Measurements from ENCODE around the gene CLIP1.
"Not testable (repeated sequence)": the region's sequence is repeated elsewhere in the genome, so short reads cannot be mapped to it uniquely, and the experiment has no call there.

The CLIP1 gene

DNA sequence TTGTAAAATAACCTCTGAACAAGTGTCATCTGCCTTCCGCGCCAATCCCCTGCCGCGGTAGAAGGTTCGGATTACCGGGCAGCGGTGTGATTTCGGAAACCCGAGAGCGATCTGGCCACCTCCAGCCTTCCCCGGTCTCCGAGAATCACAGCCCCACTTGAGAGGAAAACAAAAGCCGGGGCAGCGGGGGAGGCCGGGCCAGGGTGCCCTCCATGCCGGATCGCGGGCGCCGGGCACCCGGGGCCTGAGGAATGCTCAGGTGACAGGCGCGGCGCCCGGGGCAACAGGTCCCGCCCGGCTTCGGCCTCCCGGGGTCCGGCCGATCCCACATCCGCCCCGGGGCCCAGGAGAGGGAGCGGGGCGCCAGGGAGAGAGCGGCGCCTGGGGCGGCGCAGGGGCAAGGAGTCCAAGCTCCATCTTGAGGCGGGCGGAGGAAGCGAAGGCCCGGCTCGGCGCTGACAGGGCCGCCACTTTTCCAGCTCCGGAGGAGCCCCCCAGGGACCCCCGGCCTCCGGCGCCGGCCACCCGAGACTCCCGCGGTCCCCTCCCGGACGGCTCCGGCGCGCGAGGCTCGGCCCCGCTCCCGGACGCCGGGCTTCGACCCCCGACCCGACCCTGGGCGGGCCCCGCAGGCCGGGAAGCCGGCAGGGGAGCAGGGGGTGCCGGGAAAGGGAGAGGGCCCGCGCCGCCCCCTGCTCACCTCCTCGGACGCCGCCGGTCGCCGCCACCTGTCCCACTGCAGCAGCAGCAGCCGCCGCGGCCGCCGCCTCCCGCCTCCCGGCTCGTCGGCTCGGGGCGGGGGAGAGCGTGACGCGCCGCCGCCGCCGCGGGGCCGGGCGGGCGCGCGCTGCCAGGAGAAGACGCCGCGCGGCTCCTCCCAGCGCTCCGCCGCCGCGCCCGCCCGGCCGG lies at the start of gene CLIP1:
Gene CLIP1 (minus strand): TSS at position 849 of the 909 bp plus-strand sequence. CDS start 42,217 bp downstream, outside the sequence.
- peak; percentile 47 for DNase-seq

DNA sequence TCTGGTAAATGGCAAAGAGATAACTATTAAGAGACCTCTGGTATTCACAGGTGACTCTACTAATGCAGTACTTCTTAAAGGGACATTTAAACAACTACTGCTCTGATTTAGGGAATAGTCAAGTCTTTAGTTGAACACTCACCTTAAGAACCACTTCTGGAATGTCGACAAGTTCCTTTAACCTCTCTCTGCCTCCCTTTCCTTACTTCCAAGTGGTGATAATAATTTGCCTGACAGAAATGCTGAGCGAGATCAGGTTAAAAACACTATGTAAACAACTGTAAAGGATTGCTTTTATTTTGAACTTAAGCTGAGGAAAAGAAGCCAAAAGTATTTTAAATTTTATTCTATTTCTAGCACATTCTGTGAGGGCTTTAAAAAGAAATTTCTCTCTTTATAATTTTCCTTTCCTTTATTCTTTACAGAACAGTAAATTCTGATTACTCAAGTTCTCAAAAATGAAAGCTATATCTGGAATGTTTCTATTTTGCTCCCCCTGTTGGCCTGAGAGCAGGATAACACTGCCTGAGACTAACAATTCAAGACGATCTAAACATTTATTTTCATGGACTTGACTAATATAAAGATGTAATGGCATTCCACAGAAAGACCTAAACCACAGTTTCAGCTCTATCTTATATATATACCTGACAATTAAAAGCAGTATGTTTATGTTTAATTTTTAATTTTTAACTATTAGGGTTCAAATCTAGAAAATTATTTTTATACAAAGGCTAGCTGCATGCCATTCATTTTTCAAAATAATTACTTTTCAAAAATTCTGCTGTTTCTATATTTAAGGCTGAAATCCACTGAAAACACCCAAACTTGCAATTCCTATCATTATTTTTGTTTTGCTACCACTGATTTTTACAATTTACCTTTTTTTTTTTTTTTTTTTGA lies 49.1 kb upstream of the CLIP1 start:
- peak; percentile 14 for DNase-seq

DNA sequence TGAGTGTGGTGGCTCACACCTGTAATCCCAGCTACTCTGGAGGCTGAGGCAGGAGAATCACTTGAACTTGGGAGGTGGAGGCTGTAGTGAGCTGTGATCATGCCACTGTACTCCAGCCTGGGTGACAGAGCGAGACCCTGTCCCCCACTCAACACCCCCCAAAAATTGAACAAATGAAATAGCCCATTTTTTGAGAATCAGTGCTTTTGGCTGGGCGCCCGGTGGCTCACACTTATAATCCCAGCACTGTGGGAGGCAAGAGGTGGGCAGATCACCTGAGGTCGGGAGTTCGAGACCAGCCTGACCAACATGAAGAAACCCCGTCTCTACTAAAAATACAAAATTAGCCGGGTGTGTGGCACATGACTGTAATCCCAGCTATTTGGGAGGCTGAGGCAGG lies 48.1 kb upstream of the CLIP1 start:
- DNase-seq = not testable (repeated sequence)

DNA sequence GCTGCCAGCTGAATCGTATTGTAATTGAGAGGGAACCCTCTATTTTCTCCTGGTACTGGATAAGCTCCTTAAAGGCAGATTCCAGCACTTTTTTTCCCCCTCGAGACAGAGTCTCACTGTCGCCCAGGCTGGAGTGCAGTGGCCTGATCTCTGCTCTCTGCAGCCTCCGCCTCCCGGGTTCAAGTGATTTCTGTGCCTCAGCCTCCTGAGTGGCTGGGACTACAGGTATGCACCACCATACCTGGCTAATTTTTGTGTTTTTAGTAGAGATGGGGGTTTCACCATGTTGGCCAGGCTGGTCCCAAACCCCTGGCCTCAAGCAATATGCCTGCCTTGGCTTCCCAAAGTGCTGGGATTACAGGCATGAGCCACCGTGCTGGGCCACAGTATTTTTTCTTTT lies 47.4 kb upstream of the CLIP1 start:
- DNase-seq = not testable (repeated sequence)

DNA sequence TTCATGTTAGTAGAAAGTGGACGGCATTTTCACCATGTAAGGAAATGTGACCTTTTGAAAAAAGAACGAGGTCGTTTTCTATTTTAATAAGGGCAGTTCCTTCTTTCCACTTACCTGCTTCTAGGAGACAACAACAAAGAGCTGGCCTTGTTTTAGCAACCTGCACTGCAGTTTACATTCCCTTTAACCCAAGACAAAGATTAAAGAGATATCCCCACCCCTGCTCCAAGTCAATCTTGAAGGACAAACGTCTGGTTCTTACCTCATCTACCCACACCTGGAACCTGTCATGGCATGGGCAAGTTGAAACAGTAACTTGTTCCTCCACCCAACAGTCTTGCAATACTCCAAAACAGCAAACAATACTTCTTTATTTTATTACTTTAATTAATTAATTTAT lies 45.5 kb upstream of the CLIP1 start:
- DNase-seq = no peak

DNA sequence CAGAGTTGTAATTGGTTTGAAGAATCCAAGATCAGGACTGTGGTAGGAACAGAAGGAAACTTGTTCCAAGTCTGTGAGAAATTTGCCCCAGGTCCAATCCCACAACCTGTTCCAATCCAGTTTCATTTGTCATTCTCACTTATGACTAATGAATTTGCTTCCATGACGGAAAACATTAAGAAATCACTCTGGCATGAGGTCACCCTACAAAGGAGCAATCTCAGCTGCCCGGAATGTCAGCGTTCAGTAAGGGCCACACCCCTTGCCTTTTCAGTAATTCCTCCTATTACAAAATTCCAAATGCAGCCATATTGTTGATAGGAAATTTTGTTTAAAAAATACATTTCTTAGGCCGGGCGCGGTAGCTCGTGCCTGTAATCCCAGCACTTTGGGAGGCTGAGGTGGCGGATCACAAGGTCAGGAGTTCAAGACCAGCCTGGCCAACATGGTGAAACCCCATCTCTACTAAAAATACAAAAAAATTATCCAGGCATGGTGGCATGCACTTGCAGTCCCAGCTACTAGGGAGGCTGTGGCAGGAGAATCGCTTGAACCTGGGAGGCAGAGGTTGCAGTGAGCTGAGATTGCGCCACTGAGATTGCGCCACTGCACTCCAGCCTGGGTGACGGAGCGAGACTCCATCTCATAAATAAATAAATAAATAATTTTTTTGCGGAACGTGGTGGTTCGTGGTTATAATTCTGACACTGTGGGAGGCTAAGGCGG lies 42.0 kb upstream of the CLIP1 start:
- DNase-seq = not testable (repeated sequence)

DNA sequence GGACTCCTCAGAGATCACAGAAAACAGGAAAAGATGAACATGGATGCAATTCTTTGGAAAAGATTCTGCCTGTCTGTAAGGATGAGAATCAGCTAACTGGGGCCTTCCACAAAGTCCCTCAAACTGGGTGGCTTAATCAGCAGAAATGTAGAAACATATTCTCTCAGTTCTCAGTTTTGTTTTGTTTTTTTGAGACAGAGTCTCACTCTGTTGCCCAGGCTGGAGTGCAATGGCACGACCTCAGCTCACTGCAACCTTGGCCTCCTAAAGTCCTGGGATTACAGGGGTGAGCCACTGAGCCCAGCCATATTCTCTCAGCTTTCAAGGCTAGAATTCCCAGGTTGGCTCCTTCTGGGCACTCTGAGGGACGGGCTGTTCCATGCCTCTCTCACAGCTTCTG lies 38.2 kb upstream of the CLIP1 start:
- DNase-seq = no peak

DNA sequence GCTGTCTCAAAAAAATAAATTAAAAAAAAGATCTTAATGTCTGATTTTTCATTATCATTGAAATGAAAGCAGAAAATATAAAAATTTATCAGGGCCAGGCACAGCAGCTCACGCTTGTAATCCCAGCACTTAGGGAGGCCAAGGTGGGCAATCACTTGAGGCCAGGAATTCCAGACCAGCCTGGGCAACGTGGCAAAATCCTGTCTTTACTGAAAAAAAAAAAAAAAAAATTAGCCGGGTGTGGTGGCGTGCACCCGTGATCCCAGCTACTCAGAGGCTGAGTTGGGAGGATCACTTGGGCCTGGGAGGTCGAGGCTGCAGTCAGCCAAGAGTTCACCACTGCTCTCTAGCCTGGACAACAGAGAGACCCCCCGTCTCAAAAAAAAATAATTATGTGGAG lies 37.6 kb upstream of the CLIP1 start:
- DNase-seq = no peak

DNA sequence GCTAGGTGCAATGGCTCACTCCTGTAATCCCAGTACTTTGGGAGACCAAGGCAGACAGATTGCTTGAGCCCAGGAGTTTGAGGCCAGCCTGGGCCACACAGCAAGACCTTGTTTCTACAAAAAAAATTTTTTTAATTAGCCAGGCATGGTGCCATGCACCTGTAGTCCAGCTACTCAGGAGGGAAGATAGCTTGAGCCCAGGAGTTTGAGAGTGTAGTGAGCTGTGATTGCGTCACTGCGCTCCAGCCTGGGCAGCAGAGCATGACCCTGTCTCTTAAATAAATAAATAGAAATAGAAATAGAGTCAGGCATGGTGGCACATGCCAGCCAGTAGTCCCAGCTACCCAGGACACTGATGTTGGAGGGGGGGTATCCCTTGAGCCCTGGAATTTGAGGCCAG lies 36.7 kb upstream of the CLIP1 start:
- no peak for DNase-seq

DNA sequence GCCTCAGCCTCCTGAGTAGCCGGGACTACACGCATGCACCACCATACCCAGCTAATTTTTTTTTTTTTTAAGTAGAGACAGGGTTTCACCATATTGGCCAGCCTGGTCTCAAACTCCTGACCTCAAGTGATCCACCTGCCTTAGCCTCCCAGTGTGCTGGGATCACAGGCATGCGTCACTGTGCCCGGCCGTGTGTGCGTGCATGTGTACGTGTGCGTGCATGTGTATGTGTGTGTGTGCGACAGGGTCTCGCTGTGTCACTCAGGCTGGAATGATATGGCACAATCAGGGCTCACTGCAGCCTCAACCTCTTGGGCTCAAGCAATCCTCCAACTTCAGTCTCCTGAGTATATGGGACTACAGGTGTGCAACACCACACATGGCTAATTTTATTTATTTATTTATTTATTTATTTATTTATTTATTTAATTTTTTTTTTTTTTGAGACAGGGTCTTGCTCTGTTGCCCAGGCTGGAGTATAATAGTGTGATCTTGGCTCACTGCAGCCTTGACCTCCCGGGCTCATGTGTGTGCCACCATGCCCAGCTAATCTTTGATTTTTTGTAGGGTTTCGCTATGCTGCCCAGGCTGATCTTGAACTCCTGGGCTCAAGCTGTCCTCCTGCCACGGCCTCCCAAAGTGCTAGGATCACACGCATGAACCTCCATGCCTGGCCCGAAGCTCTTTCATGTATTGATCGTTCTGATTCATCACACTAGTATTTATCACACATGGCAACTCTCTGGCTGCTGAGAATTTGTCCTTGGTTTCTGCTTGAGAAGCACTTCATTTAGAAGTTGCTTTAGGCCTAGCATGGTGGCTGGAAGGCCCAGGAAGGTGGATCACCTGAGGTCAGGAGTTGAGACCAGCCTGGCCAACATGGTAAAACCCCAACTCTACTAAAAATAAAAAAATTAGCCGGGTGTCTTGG lies 35.9 kb upstream of the CLIP1 start:
- no peak for DNase-seq

DNA sequence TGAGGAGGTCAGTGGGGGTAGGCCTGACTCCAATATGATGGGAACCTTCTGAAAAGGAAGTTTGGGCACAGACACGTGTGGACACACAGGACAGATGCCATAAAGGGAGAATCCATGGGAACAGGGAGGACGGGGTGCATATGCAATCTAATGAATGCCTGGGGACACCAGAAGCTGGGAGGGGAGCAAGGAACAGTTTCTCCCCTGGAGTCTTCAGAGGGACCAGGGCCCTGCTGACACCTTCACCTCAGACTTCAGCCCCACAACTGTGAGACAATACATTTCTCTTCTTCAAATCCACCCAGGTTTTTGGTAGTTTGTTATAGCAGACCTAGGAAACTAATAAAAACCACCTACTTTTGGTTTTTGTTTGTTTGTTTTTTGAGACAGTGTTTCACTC lies 35.2 kb upstream of the CLIP1 start:
- DNase-seq = no peak

DNA sequence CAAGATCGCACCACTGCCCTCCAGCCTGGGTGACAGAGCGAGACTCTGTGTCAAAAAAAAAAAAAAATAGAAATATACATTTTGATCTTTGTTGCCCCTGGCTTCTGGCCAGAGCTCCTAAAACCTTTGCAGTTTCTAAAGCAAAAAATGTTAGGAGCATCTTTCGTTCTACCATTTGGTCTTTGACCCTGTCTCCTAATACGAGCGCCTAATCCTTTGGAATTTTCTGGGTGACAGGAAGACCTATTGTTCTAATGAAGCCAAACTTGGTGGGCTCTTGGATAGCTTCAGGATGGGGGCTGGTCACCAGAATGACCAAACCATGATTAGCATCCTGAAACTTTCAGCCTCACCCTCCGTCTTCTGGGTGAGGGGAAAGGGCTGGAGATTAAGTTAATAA lies 32.3 kb upstream of the CLIP1 start:
- no peak for DNase-seq

DNA sequence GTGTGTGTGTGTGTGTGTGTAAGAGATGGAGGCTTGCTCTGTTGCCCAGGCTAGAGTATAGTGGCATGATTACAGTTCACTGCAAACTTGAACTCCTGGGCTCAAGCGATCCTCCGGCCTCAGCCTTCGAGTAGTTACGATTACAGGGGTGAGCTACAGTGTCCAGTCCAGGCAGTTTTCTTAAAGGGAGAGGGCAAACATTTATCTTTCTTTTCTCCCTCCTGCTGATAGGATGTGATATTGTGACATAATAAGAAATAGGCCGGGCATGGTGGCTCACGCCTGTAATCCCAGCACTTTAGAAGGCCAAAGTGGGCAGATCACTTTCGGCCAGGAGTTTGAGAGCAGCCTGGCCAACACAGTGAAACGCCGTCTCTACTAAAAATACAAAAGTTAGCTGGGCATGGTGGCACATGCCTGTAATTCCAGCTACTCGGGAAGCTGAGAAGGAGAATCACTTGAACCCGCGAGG lies 31.8 kb upstream of the CLIP1 start:
- DNase-seq = no peak

DNA sequence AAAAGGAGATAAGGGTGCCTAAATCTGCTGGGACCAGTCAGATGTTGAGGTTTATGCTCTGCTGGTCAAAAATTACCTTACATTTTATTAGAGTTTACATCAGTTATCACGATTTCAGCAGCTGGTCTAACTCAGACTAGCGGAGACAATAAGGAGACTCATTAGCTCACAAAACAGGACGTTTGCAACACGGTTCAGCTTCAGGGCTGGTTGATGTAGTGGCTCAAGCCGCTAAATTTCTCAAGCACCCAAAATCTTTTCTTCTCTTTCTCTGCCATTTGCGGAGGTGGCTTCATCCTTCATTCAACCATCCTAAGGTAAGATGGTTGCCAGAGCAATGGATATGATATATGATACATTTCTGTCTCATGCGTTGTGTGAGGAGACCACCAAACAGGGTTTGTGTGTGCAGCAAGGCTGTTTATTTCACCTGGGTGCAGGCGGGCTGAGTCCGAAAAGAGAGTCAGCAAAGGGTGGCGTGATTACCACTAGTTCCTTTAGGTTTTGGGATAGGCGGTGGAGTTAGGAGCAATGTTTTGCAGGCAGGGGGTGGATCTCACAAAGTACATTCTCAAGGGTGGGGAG lies 30.3 kb upstream of the CLIP1 start:
- no peak for DNase-seq

DNA sequence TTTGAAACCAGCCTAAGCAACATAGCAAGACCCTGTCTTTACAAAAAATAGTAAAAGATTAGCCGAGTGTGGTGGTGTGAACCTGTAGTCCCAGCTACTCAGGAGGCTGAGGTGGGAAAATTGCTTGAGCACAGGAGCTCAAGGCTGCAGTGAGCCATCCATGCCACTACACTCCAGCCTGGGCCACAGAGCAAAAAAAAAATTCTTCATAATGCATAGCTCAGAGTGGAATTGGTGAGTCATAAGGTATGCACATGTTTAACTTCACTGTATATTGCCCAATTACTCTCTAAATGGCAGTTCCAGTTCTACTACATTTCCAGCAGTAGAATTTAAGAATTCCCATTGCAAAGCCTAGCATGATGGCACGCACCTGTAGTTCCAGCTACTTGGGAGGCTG lies 26.8 kb upstream of the CLIP1 start:
- DNase-seq = no peak

DNA sequence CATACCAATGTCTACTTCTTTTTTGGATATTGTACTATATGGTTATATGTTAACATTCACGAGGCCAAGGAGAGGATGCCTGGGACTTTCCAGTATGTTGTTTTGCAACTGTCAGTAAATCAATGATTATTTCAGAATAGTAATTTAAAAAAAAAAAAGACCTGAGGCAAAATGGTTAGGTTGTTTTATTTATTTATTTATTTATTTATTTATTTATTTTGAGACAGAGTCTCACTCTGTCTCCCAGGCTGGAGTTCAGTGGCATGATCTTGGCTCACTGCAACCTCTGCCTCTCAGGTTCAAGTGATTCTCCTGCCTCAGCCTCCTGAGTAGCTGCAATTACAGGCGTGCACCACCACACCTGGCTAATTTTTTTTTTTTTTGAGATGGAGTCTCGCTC lies 25.4 kb upstream of the CLIP1 start:
- not testable (repeated sequence) for DNase-seq

DNA sequence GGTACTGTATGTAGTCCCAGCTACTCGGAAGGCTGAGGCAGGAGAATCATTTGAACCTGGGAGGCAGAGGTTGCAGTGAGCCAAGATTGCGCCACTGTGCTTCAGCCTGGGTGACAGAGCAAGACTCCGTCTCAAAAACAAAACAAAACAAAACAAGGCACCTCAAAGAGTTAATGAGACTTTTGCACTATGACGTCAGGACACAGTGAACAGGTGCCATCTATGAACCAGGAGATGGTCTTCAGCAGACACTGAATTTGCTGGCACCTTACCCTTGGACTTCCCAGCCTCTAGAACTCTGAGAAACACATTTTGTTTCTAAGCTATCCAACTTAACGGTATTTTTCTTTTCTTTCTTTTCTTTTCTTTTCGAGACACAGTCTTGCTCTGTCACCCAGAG lies 23.9 kb upstream of the CLIP1 start:
- not testable (repeated sequence) for DNase-seq

DNA sequence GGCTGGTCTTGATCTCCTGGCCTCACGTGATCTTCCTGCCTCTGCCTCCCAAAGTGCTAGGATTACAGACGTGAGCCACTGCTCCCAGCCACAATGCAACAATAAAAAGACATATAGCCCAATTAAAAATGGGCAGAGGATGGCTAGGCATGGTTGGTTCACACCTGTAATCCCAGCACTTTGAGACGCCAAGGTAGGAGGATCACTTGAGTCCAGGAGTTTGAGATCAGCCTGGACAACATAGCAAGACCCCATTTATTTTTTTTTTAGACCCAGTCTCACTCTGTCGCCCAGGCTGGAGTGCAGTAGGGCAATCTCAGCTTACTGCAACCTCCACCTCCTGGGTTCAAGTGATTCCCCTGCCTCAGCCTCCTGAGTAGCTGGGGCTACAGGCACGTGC lies 21.6 kb upstream of the CLIP1 start:
- DNase-seq = not testable (repeated sequence)

DNA sequence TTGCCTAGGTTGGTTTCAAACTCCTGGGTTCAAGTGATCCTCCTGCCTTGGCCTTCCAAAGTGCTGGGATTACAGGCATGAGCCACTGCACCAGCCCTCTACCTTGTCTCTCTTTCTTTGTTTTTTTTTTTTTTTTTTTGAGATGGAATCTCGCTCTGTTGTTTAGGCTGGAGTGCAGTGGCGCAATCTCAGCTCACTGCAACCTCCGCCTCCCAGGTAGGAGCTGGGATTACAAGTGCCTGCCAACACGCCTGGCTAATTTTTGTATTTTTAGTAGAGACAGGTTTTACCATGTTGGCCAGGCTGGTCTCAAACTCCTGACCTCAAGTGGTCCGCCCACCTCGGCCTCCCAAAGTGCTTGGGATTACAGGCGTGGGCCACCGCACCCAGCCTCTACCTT lies 16.4 kb upstream of the CLIP1 start:
- DNase-seq = not testable (repeated sequence)

DNA sequence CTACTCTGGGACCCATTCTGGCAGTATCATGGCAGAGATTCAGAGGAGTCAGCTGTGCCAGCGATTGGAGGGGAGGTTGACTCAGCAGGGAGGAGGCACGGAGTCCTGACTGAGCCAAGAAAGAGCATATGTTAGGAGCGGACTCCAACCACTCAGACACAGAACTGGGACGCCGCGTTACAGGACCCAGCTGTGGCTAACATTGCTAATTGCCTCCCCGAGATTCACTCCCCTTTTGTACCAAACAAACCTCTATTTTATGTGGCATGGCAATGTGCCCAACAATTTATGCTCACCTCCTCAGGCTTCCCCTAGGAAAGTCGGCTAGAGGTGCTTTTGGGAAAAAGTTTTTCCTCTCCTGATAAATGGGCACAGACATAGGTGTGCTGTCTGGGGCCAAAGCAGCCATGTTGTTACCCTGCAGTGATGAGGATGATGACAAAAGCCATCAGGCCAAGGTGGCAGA lies 15.2 kb upstream of the CLIP1 start:
- DNase-seq = no peak

DNA sequence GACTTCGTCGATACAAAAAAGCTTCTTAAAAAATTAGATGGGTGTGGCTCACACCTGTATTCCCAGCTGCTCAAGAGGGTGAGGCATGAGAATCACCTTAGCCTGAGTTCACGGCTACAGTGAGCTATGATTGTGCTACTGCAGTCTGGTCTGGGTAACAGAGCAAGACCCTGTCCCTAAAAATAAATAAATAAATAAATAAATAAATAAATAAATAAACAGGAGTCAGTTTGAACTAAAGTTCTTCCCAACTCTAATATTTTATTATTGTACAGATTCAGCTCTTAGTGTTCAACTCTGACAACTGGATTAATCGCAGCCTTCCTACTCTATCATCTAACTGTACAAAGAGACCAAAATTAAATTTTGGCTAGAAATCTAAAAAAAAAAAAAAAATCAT lies 12.7 kb upstream of the CLIP1 start:
- no peak for DNase-seq

Measured in activated gamma-delta T cell treated with Interleukin-2 at 50 U/mL for 16 hours (primary cell).